K562 (cell line): ENCODE results near the gene C6orf62. TPM values are rescaled to one million over a fixed set of nuclear protein-coding genes. Genes with fewer than 3 reads are reported as not detected.
A peak's percentile ranks its signal among the peaks of the same experiment; 100 is the strongest.

Experiments
- ARID3B ChIP-seq: fragments of 250-450 bp; sonication (Bioruptor Pico); IDR thresholded peaks from 2 replicates; pipeline ENCODE4 v1.4.0; 2020; ENCODE audit warnings: borderline replicate concordance
- BCL6 ChIP-seq: fragments of 250-450 bp; sonication (Bioruptor Pico); IDR thresholded peaks from 2 replicates; pipeline ENCODE4 v1.4.0; 2020
- BMI1 ChIP-seq: fragments of 150-350 bp; IDR thresholded peaks from 2 replicates; pipeline ENCODE4 v1.6.1; 2014; ENCODE audit warnings: low read length
- ERF ChIP-seq: fragments of 450-650 bp; formaldehyde crosslinking; IDR thresholded peaks from 2 replicates; pipeline ENCODE4 v1.4.0; 2020; ENCODE audit warnings: mild to moderate bottlenecking, mixed read lengths
- FOXP4 ChIP-seq: sonication (generic); formaldehyde crosslinking; IDR thresholded peaks from 2 replicates; pipeline ENCODE4 v1.8.0; 2022; ENCODE audit warnings: mild to moderate bottlenecking, missing genetic modification reagents, borderline replicate concordance
- GABPB1 ChIP-seq: sonication (generic); formaldehyde crosslinking; IDR thresholded peaks from 2 replicates; pipeline ENCODE4 v1.8.0; 2022; ENCODE audit warnings: mild to moderate bottlenecking, missing genetic modification reagents
- KDM5B ChIP-seq: fragments of 200-600 bp; sonication (generic); IDR thresholded peaks from 2 replicates; pipeline ENCODE4 v1.6.1; 2012; ENCODE audit warnings: low read depth, mild to moderate bottlenecking, moderate library complexity, low read length, control low read depth, inconsistent platforms; ENCODE audit not compliant: insufficient replicate concordance
- MAFF ChIP-seq: IDR thresholded peaks from 2 replicates; pipeline ENCODE4 v1.6.1; 2012; ENCODE audit warnings: low read length, improper control_type of control experiment
- NR4A1 ChIP-seq, 2 experiments: fragments of 250-450 bp in 1 of 2; fragments of 450-650 bp in 1 of 2; sonication (Bioruptor Pico) in 1 of 2; IDR thresholded peaks; 2 replicates each; pipeline versions ENCODE4 v1.4.0 to v1.6.1; 2016 to 2020; ENCODE audit warnings: mild to moderate bottlenecking in 2 of 2, missing compliant biosample characterization in 1 of 2, missing genetic modification characterization in 1 of 2, moderate library complexity in 1 of 2
- POLR3G ChIP-seq: IDR thresholded peaks from 2 replicates; pipeline ENCODE4 v1.6.1; 2011; ENCODE audit not compliant: insufficient read length, insufficient replicate concordance; ENCODE audit errors: extremely low read depth
- PTBP1 ChIP-seq: fragments of 200-400 bp; formaldehyde crosslinking; IDR thresholded peaks from 2 replicates; pipeline ENCODE4 v1.6.1; 2017; ENCODE audit warnings: low read depth, low read length
- RAD51 ChIP-seq: fragments of 450-650 bp; IDR thresholded peaks from 2 replicates; pipeline ENCODE4 v1.7.1; 2016; ENCODE audit warnings: low read depth, mild to moderate bottlenecking, borderline replicate concordance
- SFPQ ChIP-seq: fragments of 200-400 bp; formaldehyde crosslinking; IDR thresholded peaks from 2 replicates; pipeline ENCODE4 v1.6.1; 2017; ENCODE audit warnings: mild to moderate bottlenecking, low read depth, low read length, moderate library complexity
- TBP ChIP-seq: optimal IDR thresholded peaks from 2 replicates; pipeline ENCODE3; 2011; ENCODE audit warnings: low read depth, low read length, improper control_type of control experiment
- ZNF398 ChIP-seq: fragments of 250-450 bp; sonication (Bioruptor Pico); IDR thresholded peaks from 2 replicates; pipeline ENCODE4 v1.8.0; 2021; ENCODE audit warnings: moderate library complexity, mild to moderate bottlenecking, inconsistent platforms
- ZNF695 ChIP-seq: fragments of 450-650 bp; formaldehyde crosslinking; IDR thresholded peaks from 2 replicates; pipeline ENCODE4 v1.4.0; 2020; ENCODE audit warnings: mild to moderate bottlenecking, moderate library complexity
- ZNF696 ChIP-seq: fragments of 250-450 bp; sonication (Bioruptor Pico); conservative IDR thresholded peaks from 2 replicates; pipeline ENCODE4 v1.4.0; 2020; ENCODE audit warnings: mild to moderate bottlenecking, moderate library complexity
- ZNF740 ChIP-seq, 3 experiments: fragments of 200-800 bp in 1 of 3; sonication (Bioruptor generic) in 1 of 3; sonication (generic) in 1 of 3; formaldehyde crosslinking in 1 of 3; IDR thresholded peaks; 2 replicates each; pipeline versions ENCODE4 v1.6.1 to v1.8.0; 2016 to 2022; ENCODE audit warnings: mild to moderate bottlenecking in 2 of 3, missing compliant biosample characterization in 2 of 3, missing genetic modification characterization in 2 of 3, missing genetic modification reagents in 1 of 3
- ZNF76 ChIP-seq: fragments of 250-450 bp; sonication (Bioruptor Pico); IDR thresholded peaks from 2 replicates; pipeline ENCODE4 v1.4.0; 2020; ENCODE audit warnings: mild to moderate bottlenecking, moderate library complexity, borderline replicate concordance
- polyA plus RNA-seq, 8 experiments: library from polyadenylated mRNA; depleted of rRNA in 4 of 8; stranded (reverse) in 5 of 8; unstranded in 3 of 8; fragments of >200 nt; fragmentation: Nextera tagmentation in 2 of 8; fragmentation: Illumina TruSeq in 1 of 8; extraction: Ambion mirVana in 2 of 8; extraction: Trizol in 1 of 8; gene quantifications; 2 replicates each; pipeline versions ENCODE4 v1.2.1 to v1.2.3, GENCODE V29; 2011 to 2014; ENCODE audit warnings: inconsistent platforms in 1 of 8, missing spikeins in 1 of 8
- total RNA-seq, 7 experiments: library from RNA; depleted of rRNA in 6 of 7; stranded (reverse); fragments of >200 nt in 6 of 7; fragmentation: Illumina TruSeq in 2 of 7; extraction: Trizol in 2 of 7; gene quantifications; 2 replicates each; pipeline versions ENCODE4 v1.2.1 to v1.2.3, GENCODE V29; 2011 to 2021; ENCODE audit warnings: low replicate concordance in 1 of 7

C6orf62 gene
- total and polyA plus RNA-seq, 9 of the 15 experiments (the other 6 are each of a cell fraction or from before 2014, with no cell fraction given) = 48.5 to 579 (median 111) TPM

- TF ChIP-seq SFPQ (no peak), ARID3B (no peak), ZNF398 (CRISPR knock-in tag) (no peak), ZNF695 (CRISPR knock-in tag) (no peak), KDM5B (no peak), BCL6 (CRISPR knock-in tag) (no peak), PTBP1 (peak; percentile 62; the same call in 1 of the 2 replicates), ZNF740 (CRISPR knock-in tag; IDR thresholded peaks at IDR 0.05) (no peak), ZNF740 (tag; IDR thresholded peaks at IDR 0.05) (no peak), ZNF696 (no peak), ERF (CRISPR knock-in tag) (peak; percentile 38; the same call in 1 of the 2 replicates), ZNF76 (CRISPR knock-in tag) (no peak), BMI1 (no peak), GABPB1 (CRISPR knock-in tag) (peak; percentile 60), TBP (no peak), NR4A1 (CRISPR knock-in tag; IDR thresholded peaks at IDR 0.05) (peak; percentile 86; the same call in 1 of the 2 replicates), NR4A1 (tag; IDR thresholded peaks at IDR 0.05) (no peak), MAFF (no peak), POLR3G (no peak), RAD51 (no peak), FOXP4 (CRISPR knock-in tag) (no peak)
Measured at GRCh38 chr6:24720131-24720603, 1.2 kb upstream of the C6orf62 start (continued).
